ENCODE results near the gene PCAT6.

- TF ChIP-seq CTCF (IDR thresholded peaks at IDR 0.05) (no peak), POLR2A (IDR thresholded peaks at IDR 0.05) (no peak)
Measured at GRCh38 chr1:202837746-202838262, 27.1 kb downstream of the PCAT6 start.

All from testis (tissue), 2 donors.